IPS DF 6.9 (cell line): ENCODE data around the gene CEP131.

Source experiments
- DNase-seq: peaks from one replicate; pipeline ENCODE4 v3.0.0-alpha.2; 2013; ENCODE audit warnings: low read depth, low spot score
- H3K27ac ChIP-seq: one replicate; pipeline ENCODE4 v1.5.1; 2013; ENCODE audit warnings: low read length, control low read depth
- H3K27me3 ChIP-seq: 2 replicates; pipeline ENCODE4 v1.6.1; 2013; ENCODE audit warnings: mild to moderate bottlenecking, low read length; ENCODE audit not compliant: control insufficient read depth, insufficient read depth
- H3K36me3 ChIP-seq: 2 replicates; pipeline ENCODE4 v1.6.1; 2013; ENCODE audit warnings: low read length; ENCODE audit not compliant: control insufficient read depth, insufficient read depth
- H3K4me1 ChIP-seq: 2 replicates; pipeline ENCODE4 v1.6.1; 2013; ENCODE audit warnings: low read length; ENCODE audit not compliant: control insufficient read depth, insufficient read depth
- H3K4me3 ChIP-seq: 2 replicates; pipeline ENCODE4 v1.5.1; 2013; ENCODE audit warnings: mild to moderate bottlenecking, low read length
- H3K9me3 ChIP-seq: 2 replicates; pipeline ENCODE4 v1.6.1; 2013; ENCODE audit warnings: low read length, inconsistent platforms; ENCODE audit not compliant: control insufficient read depth, insufficient read depth
- WGBS: extraction: QIAGEN DNeasy Blood & Tissue Kit; methylation state at CpG from one replicate; pipeline ENCODE4 v1.1.7; 2013; ENCODE audit warnings: mixed read lengths, missing lambda C conversion rate; ENCODE audit not compliant: insufficient read length, insufficient coverage; 5-methylcytosine and 5-hydroxymethylcytosine counted together

Gene CEP131

DNA sequence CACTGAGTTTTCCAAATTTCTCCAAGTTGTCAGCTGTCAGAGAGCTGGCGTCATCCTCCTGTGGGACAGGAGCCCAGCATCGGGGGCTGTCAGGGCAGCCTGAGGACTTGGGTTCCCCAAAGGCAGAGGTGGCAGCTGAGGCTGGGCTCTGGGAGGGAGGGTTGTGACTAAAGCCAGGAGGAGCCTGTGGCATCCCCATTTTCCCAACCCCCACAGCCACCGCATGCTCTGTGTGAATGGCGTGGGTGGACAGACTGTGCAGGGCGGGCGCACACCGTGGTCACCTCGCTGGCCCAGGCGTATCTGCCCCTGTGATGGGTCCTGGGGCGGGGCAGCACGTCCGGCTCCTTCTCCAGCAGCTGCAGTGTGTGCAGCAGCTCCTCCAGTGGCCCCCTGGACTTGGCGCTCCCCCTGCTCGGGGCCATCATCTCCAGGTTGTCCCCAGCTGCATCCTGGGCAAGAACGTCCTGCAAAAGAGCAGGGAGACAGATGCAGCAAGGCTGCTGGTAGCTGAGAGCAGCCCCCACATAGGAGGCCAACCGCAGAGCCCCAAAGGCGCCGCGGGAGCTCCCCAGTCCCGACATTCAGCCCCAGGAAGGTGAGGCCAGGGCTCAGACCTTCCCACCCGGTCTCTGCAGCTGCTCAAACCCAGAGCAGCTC is 24.8 kb downstream of the CEP131 start:
- Histone ChIP-seq H3K4me1 (no peaks in the 10 kb centered on the region), H3K4me3 (no peak overlapping the region)

DNA sequence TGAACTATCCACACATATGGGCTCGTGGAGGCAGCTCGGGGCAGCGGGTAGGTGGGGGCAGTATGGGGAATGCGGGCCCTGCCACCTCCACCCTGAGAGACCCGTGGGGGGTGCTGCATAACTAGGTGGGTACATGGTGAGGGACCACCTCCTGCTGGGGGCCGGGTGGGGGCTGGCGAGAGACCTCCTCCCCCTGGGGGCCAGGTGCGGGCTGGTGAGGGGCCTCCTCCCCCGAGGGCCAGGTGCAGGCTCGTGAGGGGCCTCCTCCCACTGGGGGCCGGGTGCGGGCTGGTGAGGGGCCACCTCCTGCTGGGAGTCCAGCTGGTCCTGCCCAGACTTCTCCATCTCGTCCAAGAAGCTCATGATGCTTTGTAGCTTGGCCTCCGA is 25.4 kb downstream of the CEP131 start:
- Histone ChIP-seq H3K36me3 (peaks cover 29% of the 10 kb centered on the region), H3K27ac (no peak overlapping the region), H3K9me3 (no peaks in the 10 kb centered on the region), H3K4me1 (no peaks in the 10 kb centered on the region), H3K4me3 (no peak overlapping the region), H3K27me3 (no peaks in the 10 kb centered on the region)
- no CpG with 5 or more reads among the region's 14 CpGs for WGBS
- no peak for DNase-seq

More for the DNA sequence above, 24.8 kb downstream of the CEP131 start:
- peaks cover 29% of the 10 kb centered on the region for H3K36me3 ChIP-seq
- no CpG with 5 or more reads among the region's 21 CpGs for WGBS
- H3K9me3 ChIP-seq, result no peaks in the 10 kb centered on the region
- no peaks in the 10 kb centered on the region for H3K27me3 ChIP-seq
- DNase-seq, result no peak
- H3K27ac ChIP-seq, result no peak overlapping the region

- Histone ChIP-seq H3K4me3 (no peak overlapping the region), H3K27me3 (no peaks in the 10 kb centered on the region), H3K36me3 (peaks cover 31% of the 10 kb centered on the region), H3K27ac (no peak overlapping the region), H3K4me1 (no peaks in the 10 kb centered on the region), H3K9me3 (no peaks in the 10 kb centered on the region)
- no CpG with 5 or more reads among the region's 45 CpGs for WGBS
- no peak for DNase-seq
Measured at GRCh38 chr17:81196505-81197408, 26.0 kb downstream of the CEP131 start.

DNA sequence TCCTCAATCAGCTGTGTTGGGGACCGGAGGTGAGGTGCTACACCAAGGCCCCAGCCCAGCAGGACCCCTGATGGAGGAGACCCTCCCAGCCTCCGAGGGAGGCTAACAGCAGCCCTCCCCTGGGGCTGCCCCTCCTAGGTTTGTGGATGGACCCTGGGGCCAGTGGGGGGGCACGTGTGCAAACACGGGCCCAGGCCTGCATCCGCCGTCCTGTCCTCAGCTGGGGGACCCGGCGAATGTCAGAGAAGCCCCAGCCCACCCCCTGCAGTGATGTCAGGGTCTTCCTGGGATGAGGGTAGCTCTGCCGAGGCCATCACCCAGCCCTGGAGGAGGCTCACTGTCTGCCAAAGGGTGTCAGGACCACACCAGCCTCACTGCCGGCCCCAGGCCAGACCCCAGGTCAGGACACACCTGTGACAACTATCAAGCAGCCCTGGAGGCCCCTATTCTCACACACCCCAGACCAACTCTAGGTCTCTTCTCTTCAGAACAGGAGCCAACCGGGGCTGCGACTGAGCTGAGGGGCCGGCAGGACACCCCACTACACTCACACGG is 26.7 kb downstream of the CEP131 start:
- DNase-seq, result no peak
- Histone ChIP-seq H3K4me1 (no peaks in the 10 kb centered on the region), H3K9me3 (no peaks in the 10 kb centered on the region), H3K36me3 (peaks cover 33% of the 10 kb centered on the region), H3K4me3 (no peak overlapping the region), H3K27me3 (no peaks in the 10 kb centered on the region), H3K27ac (no peak overlapping the region)
- no CpG with 5 or more reads among the region's 14 CpGs for WGBS

GRCh38 chr17:81194941-81195901 is 27.5 kb downstream of the CEP131 start:
- peaks cover 38% of the 10 kb centered on the region for H3K36me3 ChIP-seq
- WGBS, result no CpG with 5 or more reads among the region's 37 CpGs
- H3K4me3 ChIP-seq, result no peak overlapping the region
- H3K27ac ChIP-seq, result no peak overlapping the region
- no peaks in the 10 kb centered on the region for H3K9me3 ChIP-seq
- no peaks in the 10 kb centered on the region for H3K27me3 ChIP-seq
- no peaks in the 10 kb centered on the region for H3K4me1 ChIP-seq
- no peak for DNase-seq

GRCh38 chr17:81194225-81194760 is 28.5 kb downstream of the CEP131 start:
- Histone ChIP-seq H3K9me3 (no peaks in the 10 kb centered on the region), H3K27ac (no peak overlapping the region), H3K4me1 (no peaks in the 10 kb centered on the region), H3K36me3 (peaks cover 32% of the 10 kb centered on the region), H3K4me3 (no peak overlapping the region), H3K27me3 (no peaks in the 10 kb centered on the region)
- no CpG with 5 or more reads among the region's 21 CpGs for WGBS
- no peak for DNase-seq

DNA sequence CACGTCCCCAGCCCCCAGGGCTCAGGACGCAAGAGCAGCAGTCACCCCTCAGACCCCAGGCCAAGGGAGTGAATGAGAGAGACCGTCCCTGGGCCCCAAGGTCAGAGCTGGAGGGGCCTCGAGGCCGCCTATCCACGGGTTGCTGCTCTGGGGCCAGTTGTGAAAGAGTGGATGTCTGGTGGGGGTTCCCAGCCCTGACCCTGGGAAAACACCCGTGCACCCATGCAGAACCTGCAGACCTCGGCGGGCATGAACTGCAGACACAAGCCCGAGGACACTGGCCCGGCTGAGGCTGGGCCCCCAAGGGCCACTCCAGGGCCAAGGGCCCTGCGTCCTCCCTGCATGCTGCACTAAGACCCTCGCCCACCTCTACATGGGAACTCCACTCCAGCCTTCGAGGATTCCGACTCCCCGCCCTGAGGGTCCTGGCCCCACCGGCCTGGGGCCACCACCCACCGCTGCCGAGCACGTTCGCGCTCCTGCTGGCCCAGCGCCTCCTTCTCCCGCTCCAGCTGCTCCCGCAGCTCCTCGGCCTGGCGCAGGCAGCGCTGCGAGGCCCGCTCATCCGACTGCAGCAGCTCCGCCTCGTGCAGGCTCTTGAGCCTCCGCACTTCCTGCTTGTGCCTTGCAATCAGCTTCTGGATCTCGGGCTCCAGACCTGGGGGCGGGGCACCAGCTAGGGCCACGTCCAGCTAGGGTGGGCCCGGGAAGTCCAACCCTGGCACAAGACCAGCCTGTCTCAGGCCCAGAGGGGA is 29.1 kb downstream of the CEP131 start:
- WGBS, result no CpG with 5 or more reads among the region's 38 CpGs
- no peak overlapping the region for H3K4me3 ChIP-seq
- no peak for DNase-seq
- no peaks in the 10 kb centered on the region for H3K27me3 ChIP-seq
- no peak overlapping the region for H3K27ac ChIP-seq
- H3K36me3 ChIP-seq, result peaks cover 25% of the 10 kb centered on the region
- no peaks in the 10 kb centered on the region for H3K4me1 ChIP-seq
- no peaks in the 10 kb centered on the region for H3K9me3 ChIP-seq

DNA sequence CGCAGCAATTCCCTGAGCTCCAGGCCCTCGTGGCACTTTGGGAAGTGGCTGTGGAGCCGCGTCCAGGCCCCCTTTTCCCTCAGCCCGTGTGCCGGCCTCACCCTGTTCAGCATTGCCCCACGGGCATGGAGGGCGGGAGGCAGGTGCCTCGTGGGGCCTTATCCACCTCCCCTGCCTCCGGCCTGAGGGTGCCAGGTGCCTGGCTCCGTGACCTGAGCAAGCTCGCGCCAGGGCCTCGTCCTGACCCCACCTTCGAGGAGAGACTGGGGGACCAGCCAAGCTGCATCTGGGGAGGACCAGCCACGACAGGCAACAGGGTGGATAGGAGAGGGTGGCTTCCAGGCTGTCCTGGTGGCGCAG is 29.7 kb downstream of the CEP131 start:
- no CpG with 5 or more reads among the region's 17 CpGs for WGBS
- Histone ChIP-seq H3K9me3 (no peaks in the 10 kb centered on the region), H3K27me3 (no peaks in the 10 kb centered on the region), H3K4me1 (no peaks in the 10 kb centered on the region), H3K27ac (no peak overlapping the region), H3K4me3 (no peak overlapping the region), H3K36me3 (peaks cover 25% of the 10 kb centered on the region)
- no peak for DNase-seq

DNA sequence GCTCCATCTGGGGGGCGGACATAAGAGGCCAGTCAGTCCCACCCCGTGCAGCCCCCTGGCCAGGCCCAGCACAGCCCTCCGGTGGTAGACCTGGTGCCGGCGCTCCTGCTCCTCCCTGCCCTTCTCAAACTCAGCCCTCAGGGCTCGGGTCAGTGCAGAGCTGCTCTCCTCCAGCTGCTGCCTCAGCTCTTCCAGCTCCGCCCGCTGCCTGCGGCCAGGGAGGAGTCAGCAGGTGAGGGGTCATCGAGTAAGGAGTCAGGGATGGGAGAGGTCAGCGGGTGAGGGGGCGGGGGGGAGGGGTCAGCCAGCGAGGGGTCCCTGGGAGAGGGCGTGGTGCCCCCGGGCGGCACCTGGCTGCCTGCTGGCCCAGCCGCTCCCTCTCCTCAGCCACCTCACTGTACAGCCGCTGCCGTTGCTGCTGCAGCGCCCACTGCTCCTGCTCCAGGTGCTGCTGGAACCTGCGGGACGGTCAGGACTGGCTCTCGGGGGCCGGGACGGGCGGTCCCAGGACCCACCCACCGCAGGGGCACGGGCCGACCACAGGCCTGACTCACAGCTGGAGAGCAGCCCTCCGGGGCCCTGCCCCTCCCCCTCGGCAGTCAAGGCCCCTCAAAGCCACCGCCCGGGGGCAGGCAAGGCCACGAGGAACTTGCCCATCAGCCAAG is 30.2 kb downstream of the CEP131 start:
- peaks cover 23% of the 10 kb centered on the region for H3K36me3 ChIP-seq
- H3K9me3 ChIP-seq, result no peaks in the 10 kb centered on the region
- no CpG with 5 or more reads among the region's 34 CpGs for WGBS
- H3K27ac ChIP-seq, result no peak overlapping the region
- no peak for DNase-seq
- no peaks in the 10 kb centered on the region for H3K4me1 ChIP-seq
- no peaks in the 10 kb centered on the region for H3K27me3 ChIP-seq
- no peak overlapping the region for H3K4me3 ChIP-seq
